SK-N-SH (cell line): ENCODE measurements around the gene GPR22. TPM values are rescaled to one million over a fixed set of nuclear protein-coding genes. Genes with fewer than 3 reads are reported as not detected.

Source experiments
- CTCF ChIA-PET: fragments of 300-600, 350-600 bp; formaldehyde crosslinking; extraction: SDS; loops from one replicate; lab custom pipeline; 2021; lab: Yijun Ruan, JAX
- POLR2A ChIA-PET: fragments of 350-600 bp; sonication (Branson Sonifier 250); formaldehyde crosslinking; extraction: SDS; loops from one replicate; lab custom pipeline; 2020; ENCODE audit warnings: antibody characterized with exemption, inconsistent platforms; lab: Yijun Ruan, JAX
- DNase-seq: peaks from one replicate; pipeline ENCODE4 v3.0.0; 2012
- H2AFZ ChIP-seq: fragments of 200-600 bp; sonication (generic); 2 replicates; pipeline ENCODE4 v1.8.1; 2016; ENCODE audit warnings: antibody characterized with exemption, mild to moderate bottlenecking, low read depth
- H3F3A ChIP-seq: fragments of 200-600 bp; sonication (generic); replicated peaks from 2 replicates; pipeline ENCODE3; 2016; ENCODE audit warnings: antibody characterized with exemption, mild to moderate bottlenecking; ENCODE audit not compliant: insufficient read depth
- H3K27ac ChIP-seq, 2 experiments: fragments of 200-500 bp in 1 of 2; fragments of 200-600 bp in 1 of 2; sonication (Bioruptor generic) in 1 of 2; sonication (generic), shearing (Covaris generic) in 1 of 2; 2 replicates each; pipeline versions ENCODE4 v1.5.1 to v1.6.1; 2014 to 2016; ENCODE audit warnings: low read depth in 2 of 2, inconsistent platforms in 1 of 2, low read length in 1 of 2, mild to moderate bottlenecking in 1 of 2, mixed read lengths in 1 of 2
- H3K27me3 ChIP-seq: fragments of 200-600 bp; sonication (generic), shearing (Covaris generic); 2 replicates; pipeline ENCODE4 v1.6.1; 2016; ENCODE audit warnings: mixed run types; ENCODE audit not compliant: insufficient read depth
- H3K36me3 ChIP-seq, 2 experiments: fragments of 200-500 bp in 1 of 2; fragments of 200-600 bp in 1 of 2; sonication (Bioruptor generic) in 1 of 2; sonication (generic) in 1 of 2; replicated peaks in 1 of 2; 2 replicates each; pipeline versions ENCODE3 to v1.5.1; 2014 to 2016; ENCODE audit warnings: low read length in 1 of 2, mild to moderate bottlenecking in 1 of 2; ENCODE audit not compliant: insufficient read depth in 2 of 2, control insufficient read depth in 1 of 2
- H3K4me1 ChIP-seq, 2 experiments: fragments of 200-500 bp in 1 of 2; fragments of 200-600 bp in 1 of 2; sonication (Bioruptor generic) in 1 of 2; sonication (generic), shearing (Covaris generic) in 1 of 2; 2 replicates each; pipeline versions ENCODE4 v1.5.1 to v1.6.1; 2014 to 2016; ENCODE audit warnings: low read depth in 1 of 2, low read length in 1 of 2, mixed run types in 1 of 2; ENCODE audit not compliant: insufficient read depth in 2 of 2, control insufficient read depth in 1 of 2
- H3K4me2 ChIP-seq: fragments of 200-600 bp; sonication (generic), shearing (Covaris generic); 2 replicates; pipeline ENCODE4 v1.6.1; 2017; ENCODE audit warnings: mixed run types
- H3K4me3 ChIP-seq, 2 experiments: fragments of 200-500 bp in 1 of 2; fragments of 200-600 bp in 1 of 2; sonication (Bioruptor generic) in 1 of 2; sonication (generic), shearing (Covaris generic) in 1 of 2; 2 replicates each; pipeline versions ENCODE4 v1.5.1 to v1.8.1; 2014 to 2016; ENCODE audit warnings: low read depth in 2 of 2, inconsistent platforms in 1 of 2, low read length in 1 of 2, mild to moderate bottlenecking in 1 of 2, mixed read lengths in 1 of 2, moderate library complexity in 1 of 2
- H3K79me2 ChIP-seq: fragments of 200-600 bp; sonication (generic); 2 replicates; pipeline ENCODE4 v1.8.1; 2017; ENCODE audit warnings: mild to moderate bottlenecking; ENCODE audit not compliant: insufficient read depth
- H3K9ac ChIP-seq: fragments of 200-600 bp; sonication (generic); 2 replicates; pipeline ENCODE4 v1.6.1; 2017; ENCODE audit warnings: mixed run types
- H3K9me2 ChIP-seq: fragments of 200-600 bp; sonication (generic); 2 replicates; pipeline ENCODE4 v1.6.1; 2017; ENCODE audit warnings: mixed run types
- H3K9me3 ChIP-seq: fragments of 200-600 bp; sonication (generic); 2 replicates; pipeline ENCODE4 v1.6.1; 2017; ENCODE audit warnings: mixed run types, mild to moderate bottlenecking, moderate library complexity
- H4K20me1 ChIP-seq: fragments of 200-600 bp; sonication (generic); 2 replicates; pipeline ENCODE4 v1.6.1; 2017; ENCODE audit warnings: mild to moderate bottlenecking, mixed run types; ENCODE audit not compliant: insufficient read depth
- CHD2 ChIP-seq: fragments of 150-350 bp; IDR thresholded peaks from 2 replicates; pipeline ENCODE4 v1.6.1; 2018; ENCODE audit warnings: low read length; ENCODE audit not compliant: partially characterized antibody
- ELF1 ChIP-seq: IDR thresholded peaks from 2 replicates; pipeline ENCODE4 v1.4.0; 2012
- EP300 ChIP-seq, 2 experiments: IDR thresholded peaks; 2 replicates each; pipeline versions ENCODE4 v1.4.0 to v1.6.1; 2012; ENCODE audit warnings: borderline replicate concordance in 1 of 2, low read depth in 1 of 2, low read length in 1 of 2
- FOXJ3 ChIP-seq: sonication (generic); formaldehyde crosslinking; IDR thresholded peaks from 2 replicates; pipeline ENCODE4 v1.5.1; 2020; ENCODE audit warnings: mild to moderate bottlenecking, missing genetic modification reagents
- FOXM1 ChIP-seq: IDR thresholded peaks from 2 replicates; pipeline ENCODE4 v1.4.0; 2012; ENCODE audit warnings: low read depth, mild to moderate bottlenecking
- GABPA ChIP-seq: IDR thresholded peaks from 2 replicates; pipeline ENCODE4 v1.4.0; 2012; ENCODE audit warnings: low read depth, mild to moderate bottlenecking
- GATA2 ChIP-seq: sonication (generic); formaldehyde crosslinking; IDR thresholded peaks from 2 replicates; pipeline ENCODE4 v1.5.0; 2020; ENCODE audit warnings: mild to moderate bottlenecking, missing genetic modification reagents
- NFIC ChIP-seq: IDR thresholded peaks from 2 replicates; pipeline ENCODE4 v1.4.0; 2012; ENCODE audit warnings: borderline replicate concordance
- POLR2AphosphoS5 ChIP-seq: IDR thresholded peaks from 2 replicates; pipeline ENCODE4 v1.6.1; 2012; ENCODE audit warnings: low read depth, low read length
- RCOR1 ChIP-seq: fragments of 150-350 bp; IDR thresholded peaks from 2 replicates; pipeline ENCODE4 v1.6.1; 2017; ENCODE audit warnings: antibody characterized with exemption, low read length
- RFX5 ChIP-seq: IDR thresholded peaks from 2 replicates; pipeline ENCODE4 v1.6.1; 2012; ENCODE audit warnings: mild to moderate bottlenecking, improper control_type of control experiment, low read length
- RXRA ChIP-seq: IDR thresholded peaks from 2 replicates; pipeline ENCODE4 v1.4.0; 2012; ENCODE audit warnings: low read depth, mild to moderate bottlenecking, borderline replicate concordance
- TCF12 ChIP-seq: IDR thresholded peaks from 2 replicates; pipeline ENCODE4 v1.4.0; 2012
- YY1 ChIP-seq: IDR thresholded peaks from 2 replicates; pipeline ENCODE4 v1.4.0; 2012; ENCODE audit warnings: low read depth, mild to moderate bottlenecking
- WGBS: methylation state at CpG from one replicate; pipeline ENCODE4 v1.1.6; 2017; ENCODE audit warnings: low lambda C conversion rate; 5-methylcytosine and 5-hydroxymethylcytosine counted together
- polyA plus RNA-seq, 3 experiments: library from polyadenylated mRNA; depleted of rRNA; stranded (reverse); fragments of >200 nt; gene quantifications; 2 replicates each; pipeline ENCODE4 v1.2.3, GENCODE V29; 2012
- TF ChIP-seq, protein P1 (sequence below): IDR thresholded peaks from 2 replicates; pipeline ENCODE4; 2012
- TF ChIP-seq, protein P2 (sequence below): IDR thresholded peaks from 2 replicates; pipeline ENCODE4 v1.4.0; 2012; ENCODE audit warnings: low read depth
- TF ChIP-seq, protein P3 (sequence below): IDR thresholded peaks from 2 replicates; pipeline ENCODE4 v1.6.1; 2012; ENCODE audit warnings: mild to moderate bottlenecking, low read depth, low read length, moderate library complexity

Gene GPR22
- polyA plus RNA-seq, 1 of the 3 experiments (the other 2 are of a cell fraction) = 0.03 TPM

DNA sequence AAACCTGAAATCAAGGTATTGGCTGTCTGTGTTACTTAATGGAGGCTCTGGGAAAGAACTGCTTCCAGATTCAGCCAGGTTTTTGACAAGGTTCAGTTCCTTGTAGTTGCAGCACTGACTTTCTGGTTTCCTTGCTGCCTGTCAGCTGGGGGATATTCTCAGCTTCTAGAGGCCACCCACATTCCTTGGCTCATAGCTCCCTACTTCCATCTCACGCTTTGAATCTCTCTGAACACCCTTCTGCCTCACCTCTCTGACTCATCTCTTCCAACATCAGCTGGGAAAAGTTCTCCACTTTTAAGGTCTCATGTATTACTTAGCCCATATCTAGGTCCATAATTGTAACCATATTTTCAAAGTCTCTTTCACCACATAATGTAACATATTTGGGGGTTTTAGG is 22.9 kb upstream of the GPR22 start:
- Histone ChIP-seq H3K27ac (no peak overlapping the region), H3K9me3 (no peaks in the 10 kb centered on the region), H3F3A (no peaks in the 10 kb centered on the region), H2AFZ (no peak overlapping the region), H3K4me2 (no peak overlapping the region), H4K20me1 (no peaks in the 10 kb centered on the region), H3K79me2 (no peaks in the 10 kb centered on the region), H3K27me3 (no peaks in the 10 kb centered on the region)
- WGBS = 93% methylated on average over 1 of the region's 1 CpG
- POLR2A ChIA-PET = no interaction called here
- CTCF ChIA-PET = interaction anchor here (0.6 kb wide), 1 partner anchor 22 kb away, joined by 3 read pairs; no protein-coding TSS in a partner anchor
- TF ChIP-seq, protein P1, sequence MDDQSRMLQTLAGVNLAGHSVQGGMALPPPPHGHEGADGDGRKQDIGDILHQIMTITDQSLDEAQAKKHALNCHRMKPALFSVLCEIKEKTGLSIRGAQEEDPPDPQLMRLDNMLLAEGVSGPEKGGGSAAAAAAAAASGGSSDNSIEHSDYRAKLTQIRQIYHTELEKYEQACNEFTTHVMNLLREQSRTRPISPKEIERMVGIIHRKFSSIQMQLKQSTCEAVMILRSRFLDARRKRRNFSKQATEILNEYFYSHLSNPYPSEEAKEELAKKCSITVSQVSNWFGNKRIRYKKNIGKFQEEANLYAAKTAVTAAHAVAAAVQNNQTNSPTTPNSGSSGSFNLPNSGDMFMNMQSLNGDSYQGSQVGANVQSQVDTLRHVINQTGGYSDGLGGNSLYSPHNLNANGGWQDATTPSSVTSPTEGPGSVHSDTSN = no peak
- no peak for TF ChIP-seq TCF12
- TF ChIP-seq, all 33 proteins: peak for 0
- no peak overlapping the region for H3K4me3 ChIP-seq
- no peak overlapping the region for H3K9ac ChIP-seq
- H3K4me1 ChIP-seq = peaks cover 0 to 4% of the 10 kb centered on the region in 2 experiments; a peak in 2 of 4 replicates
- no peak for DNase-seq
- no peaks in the 10 kb centered on the region for H3K9me2 ChIP-seq
- H3K36me3 ChIP-seq = peaks cover 5% of the 10 kb centered on the region in 2 experiments

DNA sequence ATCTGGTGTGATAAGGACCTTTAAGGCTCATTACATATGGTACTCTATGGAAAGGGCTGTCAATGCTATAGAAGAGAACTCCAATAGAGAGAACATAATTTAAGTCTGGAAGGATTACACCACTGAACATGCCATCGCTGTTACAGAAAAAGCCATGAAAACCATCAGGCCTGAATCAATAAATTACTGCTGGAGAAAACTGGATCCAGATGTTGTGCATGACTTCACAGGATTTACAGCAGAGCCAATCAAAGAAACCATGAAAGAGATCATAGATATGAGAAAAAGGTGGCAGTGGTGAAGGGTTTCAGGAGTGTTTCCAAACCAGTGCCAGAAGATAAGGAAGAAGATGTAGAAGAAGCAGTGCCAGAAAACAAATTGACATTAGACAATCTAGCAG is 18.9 kb upstream of the GPR22 start:
- peak; percentile 76; the same call in 1 of the 2 replicates for TF ChIP-seq RCOR1
- TF ChIP-seq FOXM1 = no peak
- peak; percentile 41 for TF ChIP-seq GATA2
- TF ChIP-seq TCF12 = peak; percentile 59; the same call in 1 of the 2 replicates
- TF ChIP-seq, protein P1 = peak; percentile 19; the same call in 1 of the 2 replicates
- Histone ChIP-seq H3K27ac (no peak overlapping the region; a peak in 1 of 4 replicates), H3K9me2 (no peaks in the 10 kb centered on the region), H4K20me1 (no peaks in the 10 kb centered on the region), H3K4me1 (peaks cover 0 to 16% of the 10 kb centered on the region in 2 experiments; a peak in 2 of 4 replicates), H3F3A (no peaks in the 10 kb centered on the region), H3K9ac (no peak overlapping the region), H3K27me3 (no peaks in the 10 kb centered on the region), H2AFZ (no peak overlapping the region), H3K36me3 (peaks cover 5 to 8% of the 10 kb centered on the region in 2 experiments), H3K4me2 (no peak overlapping the region), H3K9me3 (no peaks in the 10 kb centered on the region), H3K4me3 (no peak overlapping the region), H3K79me2 (no peaks in the 10 kb centered on the region)
- ChIA-PET CTCF (no interaction called here), POLR2A (no interaction called here)
- DNase-seq = peak; percentile 20
- WGBS = 63% methylated on average over 1 of the region's 1 CpG

DNA sequence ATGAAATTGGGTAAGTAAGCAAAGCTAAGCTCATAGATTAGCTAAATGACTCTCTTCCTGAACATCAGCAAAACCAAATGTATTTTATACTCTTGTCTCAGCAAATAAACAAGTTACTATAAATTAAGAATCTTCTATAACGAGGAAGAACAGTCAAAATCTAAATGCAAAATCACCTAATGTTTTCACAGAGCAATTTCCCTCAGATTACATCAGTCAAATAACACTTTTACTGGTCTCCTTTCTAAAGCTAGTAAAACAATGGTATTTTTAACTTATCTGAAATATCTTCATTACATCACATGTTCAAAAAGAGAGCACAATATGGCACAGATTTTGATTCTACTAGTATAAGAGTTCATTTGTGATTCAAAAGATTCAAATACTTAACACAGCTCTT is 16.5 kb upstream of the GPR22 start:
- Histone ChIP-seq H3F3A (no peaks in the 10 kb centered on the region), H2AFZ (no peak overlapping the region), H3K9ac (no peak overlapping the region), H3K4me2 (no peak overlapping the region), H3K4me1 (peaks cover 0 to 16% of the 10 kb centered on the region in 2 experiments; a peak in 2 of 4 replicates), H3K9me2 (no peaks in the 10 kb centered on the region), H3K9me3 (no peaks in the 10 kb centered on the region), H3K27me3 (no peaks in the 10 kb centered on the region), H3K36me3 (peaks cover 5 to 24% of the 10 kb centered on the region in 2 experiments), H4K20me1 (no peaks in the 10 kb centered on the region), H3K4me3 (no peak overlapping the region), H3K79me2 (0 out of 2 replicates have a peak, but pooled peaks cover 3% of the 10 kb centered on the region), H3K27ac (peak overlapping the region in 1 of 2 experiments; percentile 23; a peak in 1 of 4 replicates)
- 92% methylated on average over 1 of the region's 1 CpG for WGBS
- DNase-seq = no peak
- ChIA-PET CTCF (interaction anchor here (1.0 to 1.3 kb wide), 2 partner anchors 9 to 273 kb away, joined by 3 to 4 read pairs; no protein-coding TSS in a partner anchor), POLR2A (no interaction called here)
- TF ChIP-seq, protein P2, sequence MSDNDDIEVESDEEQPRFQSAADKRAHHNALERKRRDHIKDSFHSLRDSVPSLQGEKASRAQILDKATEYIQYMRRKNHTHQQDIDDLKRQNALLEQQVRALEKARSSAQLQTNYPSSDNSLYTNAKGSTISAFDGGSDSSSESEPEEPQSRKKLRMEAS = no peak
- TF ChIP-seq CHD2 = no peak
- no peak for TF ChIP-seq GABPA
- no peak for TF ChIP-seq FOXM1
- TF ChIP-seq, protein P3, sequence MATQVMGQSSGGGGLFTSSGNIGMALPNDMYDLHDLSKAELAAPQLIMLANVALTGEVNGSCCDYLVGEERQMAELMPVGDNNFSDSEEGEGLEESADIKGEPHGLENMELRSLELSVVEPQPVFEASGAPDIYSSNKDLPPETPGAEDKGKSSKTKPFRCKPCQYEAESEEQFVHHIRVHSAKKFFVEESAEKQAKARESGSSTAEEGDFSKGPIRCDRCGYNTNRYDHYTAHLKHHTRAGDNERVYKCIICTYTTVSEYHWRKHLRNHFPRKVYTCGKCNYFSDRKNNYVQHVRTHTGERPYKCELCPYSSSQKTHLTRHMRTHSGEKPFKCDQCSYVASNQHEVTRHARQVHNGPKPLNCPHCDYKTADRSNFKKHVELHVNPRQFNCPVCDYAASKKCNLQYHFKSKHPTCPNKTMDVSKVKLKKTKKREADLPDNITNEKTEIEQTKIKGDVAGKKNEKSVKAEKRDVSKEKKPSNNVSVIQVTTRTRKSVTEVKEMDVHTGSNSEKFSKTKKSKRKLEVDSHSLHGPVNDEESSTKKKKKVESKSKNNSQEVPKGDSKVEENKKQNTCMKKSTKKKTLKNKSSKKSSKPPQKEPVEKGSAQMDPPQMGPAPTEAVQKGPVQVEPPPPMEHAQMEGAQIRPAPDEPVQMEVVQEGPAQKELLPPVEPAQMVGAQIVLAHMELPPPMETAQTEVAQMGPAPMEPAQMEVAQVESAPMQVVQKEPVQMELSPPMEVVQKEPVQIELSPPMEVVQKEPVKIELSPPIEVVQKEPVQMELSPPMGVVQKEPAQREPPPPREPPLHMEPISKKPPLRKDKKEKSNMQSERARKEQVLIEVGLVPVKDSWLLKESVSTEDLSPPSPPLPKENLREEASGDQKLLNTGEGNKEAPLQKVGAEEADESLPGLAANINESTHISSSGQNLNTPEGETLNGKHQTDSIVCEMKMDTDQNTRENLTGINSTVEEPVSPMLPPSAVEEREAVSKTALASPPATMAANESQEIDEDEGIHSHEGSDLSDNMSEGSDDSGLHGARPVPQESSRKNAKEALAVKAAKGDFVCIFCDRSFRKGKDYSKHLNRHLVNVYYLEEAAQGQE = no peak
- TF ChIP-seq NFIC = no peak
- TF ChIP-seq RXRA = no peak
- TF ChIP-seq EP300 (IDR thresholded peaks at IDR 0.05; ENCODE audit: borderline replicate concordance in 1 of 2, low read depth in 1 of 2, low read length in 1 of 2) = no peak
- TF ChIP-seq RCOR1 = no peak
- no peak for TF ChIP-seq FOXJ3 (CRISPR knock-in tag)
- TF ChIP-seq ELF1 = no peak
- no peak for TF ChIP-seq POLR2AphosphoS5
- TF ChIP-seq RFX5 = no peak
- TF ChIP-seq YY1 = no peak
